HG03342 (cell line): ENCODE measurements around the gene SNAP25.

Source experiments
- ATAC-seq: cut with Tn5 transposase; IDR thresholded peaks from one replicate; pipeline ENCODE4 v1.9.1; 2021; ENCODE audit warnings: mild to moderate bottlenecking, moderate library complexity; ENCODE audit not compliant: unreplicated experiment

Gene SNAP25

DNA sequence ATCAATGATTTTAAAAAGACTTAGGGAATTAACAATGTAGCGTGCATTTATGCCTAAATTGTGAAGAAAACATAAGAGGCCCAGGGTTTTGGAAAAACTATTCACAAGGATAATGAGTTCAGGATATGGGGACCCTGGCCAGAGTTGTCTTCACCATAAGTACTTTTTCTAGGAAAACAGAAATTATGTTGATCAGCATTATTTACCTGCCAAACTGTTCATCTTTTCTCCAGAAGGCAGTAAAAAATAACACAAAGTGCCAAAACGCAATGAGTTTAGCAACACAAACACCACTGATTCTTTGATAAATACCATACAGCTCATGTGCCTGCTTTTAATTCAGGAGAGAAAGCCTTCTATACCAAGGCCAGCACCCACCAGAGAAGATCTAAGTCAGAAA lies 43.1 kb downstream of the SNAP25 start:
- ATAC-seq, result no peak

GRCh38 chr20:10263385-10264165 lies 44.9 kb downstream of the SNAP25 start:
- ATAC-seq, result no peak

DNA sequence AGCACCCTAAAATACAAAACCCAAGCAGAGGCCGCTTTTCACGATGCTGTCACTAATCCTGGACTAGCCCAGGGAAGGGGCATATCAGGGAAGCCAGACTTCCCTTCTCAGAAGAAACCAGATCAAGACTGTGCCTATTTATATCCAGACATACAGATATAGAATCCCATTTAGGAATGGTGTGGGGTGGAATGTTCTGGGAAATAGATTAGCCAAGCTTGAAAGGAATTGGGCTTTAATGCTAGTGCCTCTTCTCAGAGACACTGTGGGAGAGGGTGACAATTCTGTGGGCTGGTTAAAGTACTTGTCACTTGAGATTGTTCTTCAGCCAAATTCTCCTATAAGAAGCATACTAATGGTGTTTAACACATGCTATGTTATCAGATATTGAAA lies 45.5 kb downstream of the SNAP25 start:
- ATAC-seq, result no peak

GRCh38 chr20:10268636-10269035 lies 50.0 kb downstream of the SNAP25 start:
- ATAC-seq, result no peak

- ATAC-seq, result no peak
Measured at GRCh38 chr20:10270630-10271029, 52.0 kb downstream of the SNAP25 start.

DNA sequence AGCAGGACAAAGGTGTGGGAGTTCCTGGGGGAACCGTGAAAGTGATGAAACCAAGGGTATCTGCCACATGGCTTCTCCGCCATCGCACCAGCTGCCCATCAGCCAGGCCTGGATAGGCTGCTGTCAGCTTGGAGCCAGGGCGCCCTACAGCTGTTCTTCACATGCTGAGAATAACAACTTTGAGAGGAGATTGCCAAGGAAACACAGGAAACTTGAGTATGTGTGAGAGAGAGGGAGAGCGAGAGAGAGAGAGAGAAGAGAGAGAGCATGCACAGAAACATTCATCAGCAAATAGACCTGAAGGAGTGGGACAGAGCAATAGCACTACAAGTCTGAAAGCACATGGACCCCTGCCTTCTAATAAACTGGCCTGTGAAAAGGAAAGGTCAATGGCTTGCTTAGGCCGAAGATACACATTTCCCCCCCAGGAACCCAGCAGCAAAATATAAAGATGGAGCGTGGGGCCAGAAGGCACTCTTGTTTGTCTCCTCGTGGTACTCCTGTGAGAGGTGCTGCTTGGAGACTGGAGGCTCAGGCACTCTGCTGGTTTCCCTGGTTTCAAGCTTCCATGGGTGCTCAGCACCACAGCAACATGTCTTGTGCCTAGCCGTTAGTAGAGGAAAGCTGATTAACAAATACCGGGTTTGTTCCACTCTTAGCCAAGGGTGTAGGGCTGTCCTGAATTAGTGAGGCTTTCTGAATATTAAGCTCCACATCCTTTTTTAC lies 53.0 kb downstream of the SNAP25 start:
- ATAC-seq, result no peak

DNA sequence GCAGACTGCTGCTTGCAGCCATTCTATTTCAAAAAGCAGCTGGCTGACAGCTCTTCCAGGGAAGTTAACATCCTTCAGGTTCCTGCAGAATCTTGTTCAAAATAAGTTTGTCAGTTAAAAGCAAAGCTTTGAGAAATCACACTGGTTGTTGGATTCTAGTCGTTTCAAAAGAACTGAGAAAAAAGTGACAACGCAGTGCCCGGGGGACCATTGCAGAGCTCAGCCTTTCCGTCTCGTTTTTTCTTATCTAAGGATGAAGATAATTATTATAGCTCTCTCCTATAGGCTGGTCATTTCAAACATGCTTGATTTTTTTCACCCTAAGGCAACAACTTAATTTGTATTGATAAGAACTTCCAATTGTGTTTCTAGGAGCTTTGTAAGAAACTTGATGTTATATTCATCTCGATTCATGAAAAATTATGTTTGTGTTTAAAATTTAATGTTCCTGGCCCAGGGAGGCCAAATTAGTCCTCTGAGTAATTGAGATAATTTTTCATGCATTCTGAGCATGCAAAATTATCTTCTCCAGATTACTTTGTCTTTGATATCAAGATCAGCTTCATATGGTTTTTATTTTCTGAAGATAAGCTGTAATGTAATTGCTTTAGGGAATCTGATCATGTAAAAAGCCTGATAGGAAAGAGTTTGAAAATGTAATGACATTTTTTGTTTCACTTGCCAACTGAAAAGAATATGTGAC lies 58.4 kb downstream of the SNAP25 start:
- ATAC-seq, result no peak

- no peak for ATAC-seq
Measured at GRCh38 chr20:10277616-10278015, 59.0 kb downstream of the SNAP25 start.

DNA sequence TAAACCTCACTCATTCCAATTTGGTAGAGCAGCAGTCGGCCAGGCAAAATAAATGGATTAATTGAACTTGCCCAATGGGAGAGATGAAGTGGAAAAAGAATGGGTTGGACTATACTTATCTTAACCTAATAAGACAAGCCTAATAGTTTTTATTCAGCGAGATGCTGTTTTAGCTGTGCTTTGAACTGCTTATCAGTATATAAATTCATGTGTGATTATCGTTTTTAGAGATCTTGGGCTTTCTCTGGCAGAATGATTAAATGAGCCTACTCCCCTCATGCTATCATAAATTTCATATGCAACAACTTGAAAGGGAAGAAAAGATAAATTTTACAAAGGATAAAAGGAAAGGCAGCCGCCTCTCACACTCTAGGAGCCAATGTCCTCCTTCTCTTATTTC lies 59.8 kb downstream of the SNAP25 start:
- no peak for ATAC-seq

GRCh38 chr20:10280018-10280908 lies 61.6 kb downstream of the SNAP25 start:
- no peak for ATAC-seq

- no peak for ATAC-seq
Measured at GRCh38 chr20:10281911-10282310, 63.3 kb downstream of the SNAP25 start.

DNA sequence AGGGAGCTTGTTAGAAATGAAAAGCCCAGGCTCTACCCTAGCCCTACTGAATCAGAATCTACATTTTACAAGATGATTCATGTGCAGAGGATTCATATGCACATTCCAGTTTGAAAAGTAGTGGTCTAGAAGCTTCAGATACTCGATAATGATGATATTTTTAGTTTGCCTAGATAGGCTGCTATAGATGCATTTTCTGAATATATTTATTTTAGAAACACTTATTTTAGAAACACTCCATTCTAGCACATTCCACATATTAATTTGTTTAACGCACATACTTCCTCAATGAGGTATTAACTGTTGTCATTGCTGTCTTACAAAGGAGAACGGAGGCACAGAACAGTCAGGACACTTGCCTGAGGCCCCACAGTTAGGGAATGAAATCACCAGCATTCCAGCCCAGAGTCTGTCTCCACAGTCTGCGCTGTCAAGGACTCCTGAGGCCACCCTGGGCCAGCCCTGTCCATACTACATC lies 64.4 kb downstream of the SNAP25 start:
- no peak for ATAC-seq

DNA sequence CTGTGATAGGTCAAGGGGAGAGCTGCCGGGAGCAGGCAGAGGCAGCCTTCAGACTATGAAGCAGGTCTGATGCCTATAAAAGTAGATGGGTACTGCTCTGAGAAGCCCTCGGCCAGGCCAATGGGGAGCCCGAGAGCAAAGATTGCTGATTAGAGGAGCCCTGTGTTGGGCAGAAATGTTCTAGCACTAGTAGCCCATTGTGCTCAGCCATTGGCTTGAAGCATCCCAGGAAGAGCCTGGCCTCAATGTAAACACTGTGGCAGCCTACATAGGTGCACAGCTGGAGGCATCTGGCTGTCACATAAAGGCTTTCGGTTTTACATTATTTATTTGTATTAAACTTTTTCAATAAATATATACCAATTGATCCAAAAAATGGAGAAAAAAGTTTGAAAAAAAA lies 67.7 kb downstream of the SNAP25 start:
- ATAC-seq, result no peak

- no peak for ATAC-seq
Measured at GRCh38 chr20:10288421-10288820, 69.8 kb downstream of the SNAP25 start.

DNA sequence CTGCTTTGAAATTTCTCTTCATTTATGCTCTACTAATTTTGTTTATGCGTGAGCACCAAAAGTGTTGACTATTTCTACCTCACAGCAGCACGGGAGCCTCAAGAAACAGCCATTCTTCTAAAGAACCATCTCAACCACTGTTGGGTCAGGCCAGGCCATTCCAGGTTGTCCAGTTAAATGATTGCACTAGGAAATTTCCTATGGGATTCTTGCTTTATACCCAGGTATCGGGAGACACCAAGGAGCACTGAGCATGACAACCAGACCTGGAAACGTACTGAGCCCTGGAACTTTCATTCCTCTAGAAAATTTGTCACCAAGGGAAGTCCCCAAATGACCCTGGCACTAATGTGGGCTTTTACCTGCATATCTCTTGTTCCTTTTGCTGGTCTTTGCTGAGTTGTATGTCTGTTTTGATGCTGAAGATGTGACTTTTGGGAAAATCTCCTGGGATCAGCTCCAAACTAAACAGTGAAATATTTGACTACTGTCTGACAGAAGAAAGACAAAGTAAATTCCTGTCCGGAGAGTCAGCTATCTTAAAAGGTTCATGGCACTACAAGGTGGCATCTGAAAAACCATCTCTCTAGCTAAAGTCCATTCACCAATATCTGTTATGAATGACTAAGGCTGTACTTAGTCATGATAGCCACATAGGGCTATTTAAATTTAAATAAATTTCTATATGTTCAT lies 70.5 kb downstream of the SNAP25 start:
- no peak for ATAC-seq

GRCh38 chr20:10291568-10292248 lies 73.1 kb downstream of the SNAP25 start:
- no peak for ATAC-seq

DNA sequence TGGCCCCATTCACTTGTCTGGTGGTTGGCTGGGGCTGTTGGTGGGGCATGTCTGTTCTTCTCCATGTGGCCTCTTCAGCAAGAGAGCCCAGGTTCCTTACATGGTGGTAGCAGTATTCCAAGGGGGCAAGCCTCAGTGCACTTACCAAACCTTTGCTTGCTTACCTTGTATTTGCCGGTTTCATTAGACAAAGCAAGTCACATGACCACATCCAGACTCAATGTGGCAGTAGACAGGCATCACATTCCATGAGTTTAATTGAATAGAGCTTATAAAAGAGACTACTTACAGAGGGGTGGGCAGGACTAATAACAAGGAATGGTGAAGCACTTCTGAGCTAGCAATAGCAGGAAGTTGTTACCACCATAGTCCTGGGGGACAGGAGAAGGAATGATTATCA lies 78.6 kb downstream of the SNAP25 start:
- no peak for ATAC-seq

- no peak for ATAC-seq
Measured at GRCh38 chr20:10297684-10298240, 79.1 kb downstream of the SNAP25 start.
